K562 (cell line): ENCODE measurements around the gene PEX11A.

Experiments
- ATF3 ChIP-seq, 2 experiments: fragments of 450-650 bp in 1 of 2; sonication (generic) in 1 of 2; formaldehyde crosslinking in 1 of 2; IDR thresholded peaks in 1 of 2; conservative IDR thresholded peaks in 1 of 2; 2 replicates each; pipeline versions ENCODE4 v1.6.1 to v1.8.1; 2016 to 2023; ENCODE audit warnings: mild to moderate bottlenecking in 2 of 2, moderate library complexity in 2 of 2, inconsistent platforms in 1 of 2, missing genetic modification reagents in 1 of 2
- CCAR2 ChIP-seq: fragments of 200-400 bp; formaldehyde crosslinking; IDR thresholded peaks from 2 replicates; pipeline ENCODE4 v1.6.1; 2017; ENCODE audit warnings: mild to moderate bottlenecking, low read depth, low read length
- CTCF ChIP-seq, 3 experiments: IDR thresholded peaks in 2 of 3; conservative IDR thresholded peaks in 1 of 3; 2 replicates each; pipeline ENCODE4 v1.5.1; 2011 to 2012; ENCODE audit warnings: low read length in 3 of 3, mild to moderate bottlenecking in 3 of 3, control low read depth in 2 of 3, improper control_type of control experiment in 1 of 3, inconsistent platforms in 1 of 3, low read depth in 1 of 3, mixed read lengths in 1 of 3, moderate library complexity in 1 of 3; ENCODE audit not compliant: insufficient read depth in 2 of 3
- GABPB1 ChIP-seq: sonication (generic); formaldehyde crosslinking; IDR thresholded peaks from 2 replicates; pipeline ENCODE4 v1.8.0; 2022; ENCODE audit warnings: mild to moderate bottlenecking, missing genetic modification reagents
- POLR2A ChIP-seq: fragments of 450-650 bp; conservative IDR thresholded peaks from 2 replicates; pipeline ENCODE4 v1.6.1; 2016
- POLR2AphosphoS2 ChIP-seq: IDR thresholded peaks from 2 replicates; pipeline ENCODE4 v1.6.1; 2012; ENCODE audit warnings: low read length, improper control_type of control experiment
- PRPF4 ChIP-seq: fragments of 200-400 bp; formaldehyde crosslinking; IDR thresholded peaks from one replicate; pipeline ENCODE4 v1.6.1; 2017; ENCODE audit warnings: low read length, low read depth, mild to moderate bottlenecking; ENCODE audit not compliant: insufficient read depth, poor library complexity, severe bottlenecking
- RBBP5 ChIP-seq: fragments of 200-600 bp; sonication (generic); IDR thresholded peaks from 2 replicates; pipeline ENCODE4 v1.6.1; 2012; ENCODE audit warnings: borderline replicate concordance, mild to moderate bottlenecking, low read length, control low read depth, inconsistent platforms; ENCODE audit not compliant: insufficient read depth, poor library complexity, severe bottlenecking
- SMAD1 ChIP-seq: fragments of 150-350 bp; IDR thresholded peaks from 2 replicates; pipeline ENCODE4 v1.6.1; 2014; ENCODE audit warnings: low read length, low read depth; ENCODE audit not compliant: partially characterized antibody
- SOX6 ChIP-seq: fragments of 450-650 bp; IDR thresholded peaks from 2 replicates; pipeline ENCODE4 v1.6.1; 2014; ENCODE audit warnings: mild to moderate bottlenecking
- UBTF ChIP-seq, 2 experiments: IDR thresholded peaks; 2 replicates each; pipeline ENCODE4 v1.6.1; 2012; ENCODE audit warnings: improper control_type of control experiment in 2 of 2, low read depth in 2 of 2, low read length in 2 of 2, borderline replicate concordance in 1 of 2
- TF ChIP-seq, protein P1 (sequence below): sonication (generic); formaldehyde crosslinking; IDR thresholded peaks from 2 replicates; pipeline ENCODE4 v1.4.0; 2020; ENCODE audit warnings: mild to moderate bottlenecking, missing genetic modification reagents

GRCh38 chr15:89656116-89656815, 34.3 kb downstream of the PEX11A start:
- no peak for TF ChIP-seq SOX6
- no peak for TF ChIP-seq POLR2AphosphoS2
- TF ChIP-seq POLR2A: no peak
- TF ChIP-seq CCAR2: no peak
- TF ChIP-seq, protein P1, sequence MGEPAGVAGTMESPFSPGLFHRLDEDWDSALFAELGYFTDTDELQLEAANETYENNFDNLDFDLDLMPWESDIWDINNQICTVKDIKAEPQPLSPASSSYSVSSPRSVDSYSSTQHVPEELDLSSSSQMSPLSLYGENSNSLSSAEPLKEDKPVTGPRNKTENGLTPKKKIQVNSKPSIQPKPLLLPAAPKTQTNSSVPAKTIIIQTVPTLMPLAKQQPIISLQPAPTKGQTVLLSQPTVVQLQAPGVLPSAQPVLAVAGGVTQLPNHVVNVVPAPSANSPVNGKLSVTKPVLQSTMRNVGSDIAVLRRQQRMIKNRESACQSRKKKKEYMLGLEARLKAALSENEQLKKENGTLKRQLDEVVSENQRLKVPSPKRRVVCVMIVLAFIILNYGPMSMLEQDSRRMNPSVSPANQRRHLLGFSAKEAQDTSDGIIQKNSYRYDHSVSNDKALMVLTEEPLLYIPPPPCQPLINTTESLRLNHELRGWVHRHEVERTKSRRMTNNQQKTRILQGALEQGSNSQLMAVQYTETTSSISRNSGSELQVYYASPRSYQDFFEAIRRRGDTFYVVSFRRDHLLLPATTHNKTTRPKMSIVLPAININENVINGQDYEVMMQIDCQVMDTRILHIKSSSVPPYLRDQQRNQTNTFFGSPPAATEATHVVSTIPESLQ: no peak
- TF ChIP-seq UBTF (IDR thresholded peaks at IDR 0.05; ENCODE audit: borderline replicate concordance in 1 of 2, low read depth in 2 of 2, low read length in 2 of 2): no peak
- TF ChIP-seq CTCF (IDR thresholded peaks at IDR 0.05 in 2 of 3, conservative IDR thresholded peaks at IDR 0.05 in 1 of 3; ENCODE audit: insufficient read depth in 2 of 3, low read depth in 1 of 3, low read length in 3 of 3): no peak
- TF ChIP-seq GABPB1: no peak
- no peak for TF ChIP-seq ATF3 (IDR thresholded peaks at IDR 0.05)
- no peak for TF ChIP-seq ATF3 (CRISPR knock-in tag; conservative IDR thresholded peaks at IDR 0.05)
- TF ChIP-seq RBBP5: no peak
- TF ChIP-seq SMAD1: no peak
- TF ChIP-seq PRPF4: no peak
